Jurkat, Clone E6-1 (cell line): ENCODE data around the gene PILRB.
"Not testable (repeated sequence)": the region's sequence is repeated elsewhere in the genome, so short reads cannot be mapped to it uniquely, and the experiment has no call there.

Experiments
- DNase-seq: peaks from one replicate; pipeline ENCODE4 v3.0.0-alpha.2; 2011; ENCODE audit warnings: low read depth, low spot score
- H3K4me3 ChIP-seq: 2 replicates; pipeline ENCODE4 v1.5.1; 2011; ENCODE audit warnings: mild to moderate bottlenecking, low read length, control low read depth, moderate library complexity

The PILRB gene

GRCh38 chr7:100372694-100373093 lies 14.8 kb downstream of the PILRB start:
- DNase-seq = no peak
- peak overlapping the region; percentile 36 for H3K4me3 ChIP-seq

GRCh38 chr7:100373261-100373831 lies 15.4 kb downstream of the PILRB start, which contains the start of gene PILRA:
TSS of gene PILRA (plus strand) at chr7:100373487. CDS start at chr7:100373657, 170 bp downstream.
- no peak for DNase-seq
- peak within 1 kb of the TSS; percentile 36 for H3K4me3 ChIP-seq

- H3K4me3 ChIP-seq, DNase-seq: not testable (repeated sequence)
These were observed 16.1 kb downstream of the PILRB start for GRCh38 chr7:100373870-100374598.

- no peak overlapping the region for H3K4me3 ChIP-seq
- DNase-seq = peak; percentile 59
These were observed 16.7 kb downstream of the PILRB start for GRCh38 chr7:100374601-100375000.

GRCh38 chr7:100376066-100376465 lies 18.1 kb downstream of the PILRB start:
- no peak for DNase-seq

GRCh38 chr7:100378114-100378755 lies 20.3 kb downstream of the PILRB start:
- no peak overlapping the region for H3K4me3 ChIP-seq
- no peak for DNase-seq

More at GRCh38 chr7:100376066-100376465, 18.1 kb downstream of the PILRB start:
- H3K4me3 ChIP-seq = no peak overlapping the region

GRCh38 chr7:100380196-100380595 lies 22.3 kb downstream of the PILRB start:
- DNase-seq = no peak
- H3K4me3 ChIP-seq = no peak overlapping the region

GRCh38 chr7:100381531-100382233 lies 23.8 kb downstream of the PILRB start:
- not testable (repeated sequence) for H3K4me3 ChIP-seq, DNase-seq

- not testable (repeated sequence) for DNase-seq
These were observed 24.4 kb downstream of the PILRB start for GRCh38 chr7:100382234-100382853.

GRCh38 chr7:100384628-100385294 lies 26.8 kb downstream of the PILRB start:
- H3K4me3 ChIP-seq = no peak overlapping the region
- DNase-seq = no peak

More at GRCh38 chr7:100382234-100382853, 24.4 kb downstream of the PILRB start:
- H3K4me3 ChIP-seq = not testable (repeated sequence)

GRCh38 chr7:100386940-100387339 lies 29.0 kb downstream of the PILRB start:
- no peak for DNase-seq
- no peak overlapping the region for H3K4me3 ChIP-seq

- DNase-seq = no peak
- H3K4me3 ChIP-seq = no peak overlapping the region
These were observed 29.8 kb downstream of the PILRB start for GRCh38 chr7:100387695-100388094.

- no peak for DNase-seq
- no peak overlapping the region for H3K4me3 ChIP-seq
These were observed 31.6 kb downstream of the PILRB start for GRCh38 chr7:100389437-100390088.

- H3K4me3 ChIP-seq = no peak overlapping the region
- DNase-seq = no peak
These were observed 32.5 kb downstream of the PILRB start for GRCh38 chr7:100390286-100391009.

- no peak for DNase-seq
- H3K4me3 ChIP-seq = no peak overlapping the region
These were observed 35.5 kb downstream of the PILRB start for GRCh38 chr7:100393233-100393905.

GRCh38 chr7:100394077-100394476 lies 36.2 kb downstream of the PILRB start:
- no peak overlapping the region for H3K4me3 ChIP-seq
- DNase-seq = no peak

- H3K4me3 ChIP-seq = no peak overlapping the region
These were observed 38.6 kb downstream of the PILRB start for GRCh38 chr7:100396421-100396982.

More at GRCh38 chr7:100396421-100396982, 38.6 kb downstream of the PILRB start:
- peak; percentile 51 for DNase-seq
